Ovary (tissue), 9 donors: ENCODE data around the gene GDPD2. TPM values are rescaled to one million over a fixed set of nuclear protein-coding genes. Genes with fewer than 3 reads are reported as not detected.

Experiments
- DNase-seq, 5 donors: peaks; one replicate each; pipeline ENCODE4 v3.0.0-alpha.2; 2019 to 2020
- H3K27ac ChIP-seq, 2 donors: fragments of 200-600 bp; one replicate each; pipeline versions ENCODE4 v1.5.1 to v1.8.0; 2019 to 2022
- H3K27me3 ChIP-seq: fragments of 200-600 bp; one replicate; pipeline ENCODE4 v1.8.0; 2022
- H3K36me3 ChIP-seq: fragments of 200-600 bp; sonication (generic); one replicate; pipeline ENCODE4 v1.5.1; 2019
- H3K4me1 ChIP-seq: one replicate; pipeline ENCODE4 v1.8.1; 2013; ENCODE audit warnings: mild to moderate bottlenecking, moderate library complexity; ENCODE audit not compliant: insufficient read depth
- H3K4me3 ChIP-seq: fragments of 200-600 bp; sonication (generic); one replicate; pipeline ENCODE4 v1.5.1; 2017
- H3K9me3 ChIP-seq, 2 donors: fragments of 200-600 bp in 1 of 2; sonication (generic) in 1 of 2; one replicate each; pipeline versions ENCODE4 v1.5.1 to v1.8.1; 2013 to 2019; ENCODE audit warnings: mild to moderate bottlenecking in 1 of 2, moderate library complexity in 1 of 2
- EP300 ChIP-seq: sonication (generic); formaldehyde crosslinking; IDR thresholded peaks from one replicate; pipeline ENCODE4 v1.6.1; 2017; ENCODE audit warnings: antibody characterized with exemption
- POLR2A ChIP-seq: fragments of 450-650 bp; IDR thresholded peaks from one replicate; pipeline ENCODE4 v1.6.1; 2017; ENCODE audit warnings: antibody characterized with exemption, mild to moderate bottlenecking, moderate library complexity
- WGBS, 3 donors: extraction: QIAGEN DNeasy Blood & Tissue Kit in 1 of 3; methylation state at CpG; one replicate each; pipeline versions ENCODE4 v1.1.5 to v1.1.7; 2013 to 2017; 5-methylcytosine and 5-hydroxymethylcytosine counted together
- intact Hi-C, 4 donors: fragments of 100-400 bp; cut with DNase I; formaldehyde crosslinking; loops; one replicate each; pipeline versions ENCODE4 v1.11.0 to v1.15.1; 2022 to 2023
- polyA plus RNA-seq, 2 donors: library from polyadenylated mRNA; stranded (reverse); fragments of 200-250 nt in 1 of 2; fragments of 350-450 nt in 1 of 2; fragmentation: Illumina TruSeq in 1 of 2; extraction: RNeasy Lipid Tissue Mini Kit (QIAGEN cat#74804) in 1 of 2; gene quantifications; one replicate each; pipeline ENCODE4 v1.2.3, GENCODE V29; 2013 to 2014
- total RNA-seq, 7 donors: library from RNA; depleted of rRNA in 2 of 7; stranded (reverse); fragments of >200 nt in 2 of 7; fragmentation: NEBNext Ultra II Directional in 3 of 7; extraction: Animal tissue kit (Norgen Biotek cat#: 25700) in 3 of 7; gene quantifications; one replicate each; pipeline versions ENCODE4 v1.1.0 to v1.2.4, GENCODE V29; 2016 to 2023
- TF ChIP-seq, protein P1 (sequence below), 3 donors: fragments of 450-650 bp in 2 of 3; fragments of 200-600 bp in 1 of 3; IDR thresholded peaks; one replicate each; pipeline versions ENCODE4 v1.5.1 to v1.8.0; 2016 to 2022; ENCODE audit warnings: antibody characterized with exemption in 3 of 3, mild to moderate bottlenecking in 1 of 3
- donor health status: DM: no; HTN: no; CAD: no; lungs with moderate emphysema.
- donor health status: DM: no; HTN: no; CAD: no.
- donor health status: Bipolar disorder and iron deficiency.
- donor health status: DM: yes; HTN: yes; CAD: no.
- donor health status: DM: no; HTN: no; CAD: no.
- donor health status: DM: yes; HTN: yes; CAD: no.

GDPD2 gene
- total and polyA plus RNA-seq, 9 donors = not detected

DNA sequence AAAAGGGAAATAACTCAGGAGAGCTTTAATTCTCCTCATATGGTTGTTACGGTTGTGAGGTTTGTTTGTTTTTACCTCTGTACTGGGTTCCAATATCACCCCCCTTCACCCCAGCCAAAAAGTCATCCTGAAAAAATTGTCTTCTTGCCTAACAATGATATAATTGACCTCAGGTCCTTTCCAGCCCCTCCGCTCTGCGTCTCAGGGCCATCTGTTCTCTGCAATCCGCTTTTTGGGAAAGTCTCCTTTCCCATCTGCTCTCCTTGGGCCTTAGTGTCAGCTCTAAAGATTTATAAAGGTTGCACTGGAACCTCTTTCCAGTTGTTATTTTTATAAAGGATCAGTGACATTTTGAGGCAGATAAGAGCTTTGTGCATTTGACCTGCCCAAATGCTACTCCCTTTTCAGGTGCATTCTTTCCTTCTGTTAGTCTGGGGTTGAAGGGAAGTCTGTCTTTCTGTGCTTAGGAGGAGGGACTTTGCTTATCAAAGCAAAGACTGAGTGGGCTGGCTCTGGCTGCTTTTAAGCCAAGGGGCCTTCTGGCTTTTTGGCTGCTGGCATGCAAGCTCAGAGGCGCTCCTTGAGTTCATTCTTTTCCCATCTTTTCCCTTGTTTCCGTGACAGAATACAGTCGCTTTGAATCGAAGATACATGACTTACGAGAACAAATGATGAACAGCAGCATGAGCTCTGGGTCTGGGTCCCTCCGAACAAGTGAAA is 55.6 kb downstream of the GDPD2 start:
- H3K4me1 ChIP-seq = peaks cover 4% of the 10 kb centered on the region
- peak overlapping the region in 1 of 2 donors; percentile 46 for H3K27ac ChIP-seq
- H3K4me3 ChIP-seq = no peak overlapping the region
- H3K27me3 ChIP-seq = no peaks in the 10 kb centered on the region
- intact Hi-C loops = no loop called here
- H3K36me3 ChIP-seq = no peaks in the 10 kb centered on the region
- no peak for DNase-seq
- no peaks in the 10 kb centered on the region for H3K9me3 ChIP-seq
- WGBS, 3 donors = 40 to 42% (median 40%) methylated on average over 10 of the region's 10 CpGs
- TF ChIP-seq EP300 (no peak), POLR2A (no peak)
- TF ChIP-seq, protein P1, sequence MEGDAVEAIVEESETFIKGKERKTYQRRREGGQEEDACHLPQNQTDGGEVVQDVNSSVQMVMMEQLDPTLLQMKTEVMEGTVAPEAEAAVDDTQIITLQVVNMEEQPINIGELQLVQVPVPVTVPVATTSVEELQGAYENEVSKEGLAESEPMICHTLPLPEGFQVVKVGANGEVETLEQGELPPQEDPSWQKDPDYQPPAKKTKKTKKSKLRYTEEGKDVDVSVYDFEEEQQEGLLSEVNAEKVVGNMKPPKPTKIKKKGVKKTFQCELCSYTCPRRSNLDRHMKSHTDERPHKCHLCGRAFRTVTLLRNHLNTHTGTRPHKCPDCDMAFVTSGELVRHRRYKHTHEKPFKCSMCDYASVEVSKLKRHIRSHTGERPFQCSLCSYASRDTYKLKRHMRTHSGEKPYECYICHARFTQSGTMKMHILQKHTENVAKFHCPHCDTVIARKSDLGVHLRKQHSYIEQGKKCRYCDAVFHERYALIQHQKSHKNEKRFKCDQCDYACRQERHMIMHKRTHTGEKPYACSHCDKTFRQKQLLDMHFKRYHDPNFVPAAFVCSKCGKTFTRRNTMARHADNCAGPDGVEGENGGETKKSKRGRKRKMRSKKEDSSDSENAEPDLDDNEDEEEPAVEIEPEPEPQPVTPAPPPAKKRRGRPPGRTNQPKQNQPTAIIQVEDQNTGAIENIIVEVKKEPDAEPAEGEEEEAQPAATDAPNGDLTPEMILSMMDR (IDR thresholded peaks at IDR 0.05) = no peak

DNA sequence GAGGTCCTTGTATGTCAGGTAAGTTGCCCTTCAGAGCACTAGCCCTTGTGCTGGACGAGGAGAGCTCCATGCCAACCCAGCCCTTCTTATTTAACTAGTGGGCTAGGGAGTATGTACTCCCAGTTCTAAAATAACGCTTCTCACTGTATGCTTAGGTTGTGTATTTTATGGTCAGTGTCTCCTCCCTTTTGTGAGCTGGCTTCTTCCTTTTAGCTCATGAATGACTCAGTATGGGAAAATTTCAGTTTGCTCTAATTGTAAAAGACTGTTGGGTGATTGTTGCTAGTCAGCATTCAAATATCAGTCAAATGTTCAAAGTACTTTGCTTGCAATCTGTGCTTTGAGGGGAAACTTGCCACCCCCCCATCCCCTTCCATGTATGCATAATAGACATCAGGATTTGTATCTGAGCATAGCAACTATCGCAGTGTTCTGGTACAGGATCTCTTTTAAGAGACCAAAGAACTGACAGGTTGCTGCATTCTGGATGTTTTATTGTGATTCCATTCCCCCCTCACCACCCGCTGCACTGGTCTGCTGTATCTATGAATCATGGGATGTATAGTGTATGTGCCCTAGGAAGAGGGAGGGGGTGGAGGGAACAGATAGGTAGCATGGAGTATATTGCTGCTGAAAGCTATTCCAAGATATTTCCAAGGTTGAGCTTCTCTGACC is 56.3 kb downstream of the GDPD2 start:
- Histone ChIP-seq H3K27ac (peak overlapping the region in 1 of 2 donors; percentile 46), H3K4me1 (peaks cover 4% of the 10 kb centered on the region), H3K27me3 (no peaks in the 10 kb centered on the region), H3K36me3 (no peaks in the 10 kb centered on the region), H3K4me3 (no peak overlapping the region), H3K9me3 (no peaks in the 10 kb centered on the region)
- intact Hi-C loops = no loop called here
- TF ChIP-seq EP300 (no peak), POLR2A (no peak)
- TF ChIP-seq, protein P1 (IDR thresholded peaks at IDR 0.05) = no peak
- WGBS, 3 donors = 38 to 53% (median 46%) methylated on average over 4 of the region's 4 CpGs
- DNase-seq = no peak

DNA sequence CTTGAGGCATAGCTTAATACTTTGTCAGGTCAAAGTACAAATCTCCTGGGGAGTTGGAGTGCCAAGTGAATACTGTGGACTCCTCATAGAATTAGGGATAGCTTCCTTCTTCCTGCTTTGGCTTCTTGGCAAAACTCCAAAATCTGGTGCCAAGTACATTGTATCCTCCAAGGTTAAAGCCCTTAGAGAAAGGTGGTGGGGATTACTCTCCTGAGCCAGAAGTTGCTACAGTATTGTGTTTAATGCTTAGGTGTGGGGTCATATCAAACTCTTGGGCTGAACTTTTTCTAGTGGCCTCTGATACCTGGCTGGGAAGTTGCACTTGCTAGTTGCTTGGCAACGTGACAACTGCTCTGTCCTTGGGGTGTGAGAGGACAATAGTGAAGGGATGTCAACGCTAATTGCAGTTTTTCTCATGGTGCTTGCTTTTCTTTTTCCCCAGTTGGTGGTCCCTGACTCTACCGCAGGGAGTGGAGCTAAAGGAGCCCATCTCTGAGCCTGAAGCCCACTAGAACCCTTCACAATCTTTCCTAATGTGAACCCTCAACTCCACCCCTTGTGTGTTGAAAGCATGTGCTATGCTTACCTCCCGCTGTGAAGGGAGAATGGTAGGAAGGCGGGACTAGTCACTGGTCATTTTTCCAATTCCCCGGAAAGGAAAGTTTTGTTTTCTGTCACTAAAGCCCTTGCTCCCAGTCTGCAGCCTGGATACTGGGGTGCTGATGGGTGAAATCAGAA is 57.0 kb downstream of the GDPD2 start:
- H3K4me1 ChIP-seq = peaks cover 4% of the 10 kb centered on the region
- no peaks in the 10 kb centered on the region for H3K27me3 ChIP-seq
- WGBS, 3 donors = 22 to 43% (median 30%) methylated on average over 6 of the region's 6 CpGs
- H3K9me3 ChIP-seq = no peaks in the 10 kb centered on the region
- H3K4me3 ChIP-seq = no peak overlapping the region
- DNase-seq = peak in 2 of 5 donors; percentile 13 to 29
- no peak for TF ChIP-seq POLR2A
- TF ChIP-seq, protein P1 (IDR thresholded peaks at IDR 0.05) = no peak
- TF ChIP-seq EP300 = no peak
- no peak overlapping the region for H3K27ac ChIP-seq
- intact Hi-C loops = loop anchor here in 1 of 4 donors (5.0 kb wide), 1 partner anchor 33 kb away; no protein-coding TSS in a partner anchor
- no peaks in the 10 kb centered on the region for H3K36me3 ChIP-seq

DNA sequence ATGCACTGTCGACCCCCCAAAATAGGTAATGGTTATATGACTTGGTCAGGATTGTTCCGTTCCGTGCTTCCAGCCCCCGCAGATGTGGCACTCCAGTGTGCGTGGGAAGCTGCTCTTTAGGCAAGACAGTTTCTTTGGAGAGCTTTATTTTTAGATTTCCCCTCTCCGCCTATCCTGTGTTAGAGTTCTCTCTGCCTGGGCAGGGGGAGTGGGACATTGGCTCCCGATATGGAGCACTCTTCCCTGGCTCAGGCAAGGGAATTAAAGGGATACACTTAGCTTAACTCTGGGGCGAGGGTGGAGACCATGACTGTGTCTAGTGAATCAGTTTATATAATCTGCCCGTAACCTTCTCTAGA is 57.5 kb downstream of the GDPD2 start:
- H3K27ac ChIP-seq = no peak overlapping the region
- WGBS, 3 donors = 32 to 35% (median 35%) methylated on average over 9 of the region's 9 CpGs
- H3K36me3 ChIP-seq = no peaks in the 10 kb centered on the region
- intact Hi-C loops = loop anchor here in 1 of 4 donors (5.0 kb wide), 1 partner anchor 33 kb away; no protein-coding TSS in a partner anchor
- H3K27me3 ChIP-seq = no peaks in the 10 kb centered on the region
- H3K4me3 ChIP-seq = no peak overlapping the region
- H3K4me1 ChIP-seq = peaks cover 4% of the 10 kb centered on the region
- TF ChIP-seq POLR2A = no peak
- no peak for TF ChIP-seq EP300
- TF ChIP-seq, protein P1 (IDR thresholded peaks at IDR 0.05) = no peak
- H3K9me3 ChIP-seq = no peaks in the 10 kb centered on the region
- DNase-seq = peak in 3 of 5 donors; percentile 18 to 41 (median 24)
